NCI-H69 (cell line): ENCODE measurements around the gene DBR1.

Experiments used
- DNase-seq: peaks from one replicate; lab custom pipeline; 2025; lab: John Stamatoyannopoulos, UW

DBR1 gene, protein sequence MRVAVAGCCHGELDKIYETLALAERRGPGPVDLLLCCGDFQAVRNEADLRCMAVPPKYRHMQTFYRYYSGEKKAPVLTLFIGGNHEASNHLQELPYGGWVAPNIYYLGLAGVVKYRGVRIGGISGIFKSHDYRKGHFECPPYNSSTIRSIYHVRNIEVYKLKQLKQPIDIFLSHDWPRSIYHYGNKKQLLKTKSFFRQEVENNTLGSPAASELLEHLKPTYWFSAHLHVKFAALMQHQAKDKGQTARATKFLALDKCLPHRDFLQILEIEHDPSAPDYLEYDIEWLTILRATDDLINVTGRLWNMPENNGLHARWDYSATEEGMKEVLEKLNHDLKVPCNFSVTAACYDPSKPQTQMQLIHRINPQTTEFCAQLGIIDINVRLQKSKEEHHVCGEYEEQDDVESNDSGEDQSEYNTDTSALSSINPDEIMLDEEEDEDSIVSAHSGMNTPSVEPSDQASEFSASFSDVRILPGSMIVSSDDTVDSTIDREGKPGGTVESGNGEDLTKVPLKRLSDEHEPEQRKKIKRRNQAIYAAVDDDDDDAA

DNA sequence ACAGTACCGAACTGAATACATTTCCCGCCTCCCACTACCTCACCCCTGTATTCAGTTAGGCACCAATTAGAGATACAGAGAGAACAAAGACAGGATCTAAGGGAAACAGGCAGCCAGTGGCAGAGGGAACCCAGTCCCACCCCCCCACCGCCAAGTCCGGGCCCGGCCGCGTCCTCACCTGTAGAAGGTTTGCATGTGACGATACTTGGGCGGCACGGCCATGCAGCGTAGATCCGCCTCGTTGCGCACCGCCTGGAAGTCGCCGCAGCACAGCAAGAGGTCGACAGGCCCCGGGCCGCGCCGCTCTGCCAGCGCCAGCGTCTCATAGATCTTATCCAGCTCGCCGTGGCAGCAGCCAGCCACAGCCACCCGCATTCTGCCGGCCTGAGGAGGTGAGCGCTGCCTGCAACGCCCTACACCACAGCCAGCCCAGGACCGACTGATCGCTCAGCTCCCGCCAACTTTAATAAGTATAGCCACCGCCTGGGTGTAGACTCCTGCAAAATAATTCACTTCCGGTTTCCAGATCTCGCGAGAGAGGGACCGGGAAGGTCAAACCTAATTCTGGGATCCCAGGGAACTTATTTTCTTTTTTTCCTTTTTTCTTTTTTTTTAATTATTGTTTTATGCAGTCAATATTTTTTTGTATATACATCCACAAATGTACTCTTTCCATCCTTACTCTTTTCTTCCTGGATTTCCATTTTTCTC lies at the start of gene DBR1:
TSS of gene DBR1 (minus strand) at position 501 of the 711 bp plus-strand sequence. CDS start at position 375, 126 bp downstream.
- peak; percentile 86 for DNase-seq

DNA sequence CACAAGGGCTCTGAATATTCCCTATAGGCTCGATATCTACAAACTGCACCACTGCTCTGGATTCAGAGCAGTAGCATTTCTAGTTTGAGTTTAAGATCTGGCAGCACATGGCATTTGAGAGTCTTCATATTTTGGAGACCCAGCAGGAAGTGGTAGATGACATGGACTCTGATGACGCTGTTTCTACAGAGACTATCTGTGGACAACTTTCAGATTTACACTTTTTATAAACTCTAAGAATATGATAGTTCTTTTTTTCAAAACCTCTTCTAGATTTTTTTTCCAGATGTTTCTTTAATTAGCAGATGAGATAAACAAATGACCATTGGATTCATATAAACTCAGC lies 48.2 kb upstream of the DBR1 start:
- DNase-seq: no peak

DNA sequence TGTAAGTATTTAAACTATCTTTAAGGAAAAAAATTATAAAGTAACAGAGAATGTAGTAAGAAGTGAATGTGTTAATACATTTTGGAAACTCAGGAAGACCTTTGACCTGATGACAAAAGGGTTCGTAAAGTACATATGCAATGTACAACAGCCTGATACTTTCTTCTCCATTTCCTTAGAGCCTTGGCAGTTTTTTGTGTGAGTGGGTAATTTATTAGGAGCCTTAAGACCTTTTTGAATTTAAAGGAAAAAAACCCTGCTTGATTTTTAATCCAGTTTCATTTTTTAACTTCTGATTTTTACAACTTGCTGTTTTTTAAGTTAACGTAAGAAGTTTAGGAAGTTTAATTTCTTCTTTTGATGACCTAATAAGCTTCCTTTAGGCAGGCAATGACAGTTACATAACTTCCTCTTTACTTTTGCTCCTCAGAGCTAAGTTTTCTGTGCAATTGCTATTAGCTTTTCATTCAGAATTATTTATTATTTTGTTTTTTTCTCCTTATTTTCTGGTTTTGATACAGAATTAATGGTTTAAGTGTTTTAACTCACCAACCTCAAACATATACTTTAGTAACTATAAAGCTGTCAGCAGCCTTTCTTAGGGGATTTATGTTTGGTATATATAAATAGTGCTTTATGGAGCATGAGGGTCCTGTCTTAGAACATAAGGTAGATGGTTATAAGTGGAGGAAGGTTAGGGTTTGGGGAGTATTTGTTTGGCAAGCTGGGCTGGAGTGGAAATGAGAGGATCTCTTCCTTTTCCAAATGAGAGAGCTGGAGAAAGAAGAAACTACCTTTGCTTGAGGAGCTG lies 47.6 kb upstream of the DBR1 start:
- no peak for DNase-seq

DNA sequence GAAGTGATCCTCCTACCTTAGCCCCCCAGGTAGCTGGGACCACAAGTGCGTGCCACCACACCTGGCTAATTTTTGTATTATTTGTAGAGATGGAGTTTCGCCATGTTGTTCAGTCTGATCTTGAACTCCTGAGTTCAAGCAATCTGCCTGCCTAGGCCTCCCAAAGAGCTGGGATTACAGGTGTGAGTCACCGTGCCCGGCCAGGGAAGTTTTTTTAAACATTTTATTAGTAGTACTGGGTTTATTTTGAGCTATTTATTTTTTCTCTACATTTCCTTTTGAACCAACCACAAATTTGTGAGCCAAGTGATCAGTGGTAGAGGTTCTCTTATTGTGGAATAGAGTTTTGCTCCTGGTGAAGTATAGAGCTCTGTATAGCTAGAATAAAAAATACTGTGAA lies 46.1 kb upstream of the DBR1 start:
- DNase-seq: no peak

DNA sequence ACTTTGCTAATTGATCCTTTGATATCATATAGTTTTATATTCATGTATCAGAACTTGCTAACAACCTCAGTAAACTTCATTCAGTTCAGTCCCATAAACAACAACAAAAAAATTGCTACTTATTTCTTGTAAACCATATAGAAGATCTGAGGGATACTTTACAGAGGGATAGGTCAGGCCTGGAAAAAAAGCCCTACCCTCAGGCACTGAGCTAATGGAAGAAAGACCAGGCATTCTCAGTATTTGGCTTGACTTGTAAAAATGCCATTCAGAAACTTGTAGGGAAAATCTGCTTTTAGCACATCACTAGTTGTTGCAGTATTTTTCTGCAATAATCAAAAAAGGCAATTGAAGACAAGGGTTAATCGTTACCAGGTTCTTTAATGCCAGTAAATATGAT lies 45.5 kb upstream of the DBR1 start:
- DNase-seq: no peak

DNA sequence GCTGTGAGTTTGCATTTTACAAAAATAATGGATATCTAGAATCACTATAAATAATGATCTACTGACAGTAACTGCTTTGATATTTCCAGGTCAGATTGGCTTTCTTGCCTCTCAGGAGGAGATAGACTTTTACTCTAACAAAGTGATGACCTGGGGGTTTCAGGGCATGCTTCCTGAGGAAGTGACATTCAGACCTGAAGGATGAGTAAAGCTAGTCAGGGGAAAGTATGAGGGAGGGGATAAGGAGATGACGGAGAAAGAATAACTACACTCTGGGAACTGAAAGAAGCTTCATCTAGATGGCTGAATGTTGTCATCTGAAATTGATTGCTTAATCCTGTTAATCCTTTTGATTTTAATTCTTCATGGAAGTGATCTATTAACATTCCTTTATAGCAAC lies 44.5 kb upstream of the DBR1 start:
- DNase-seq: no peak

DNA sequence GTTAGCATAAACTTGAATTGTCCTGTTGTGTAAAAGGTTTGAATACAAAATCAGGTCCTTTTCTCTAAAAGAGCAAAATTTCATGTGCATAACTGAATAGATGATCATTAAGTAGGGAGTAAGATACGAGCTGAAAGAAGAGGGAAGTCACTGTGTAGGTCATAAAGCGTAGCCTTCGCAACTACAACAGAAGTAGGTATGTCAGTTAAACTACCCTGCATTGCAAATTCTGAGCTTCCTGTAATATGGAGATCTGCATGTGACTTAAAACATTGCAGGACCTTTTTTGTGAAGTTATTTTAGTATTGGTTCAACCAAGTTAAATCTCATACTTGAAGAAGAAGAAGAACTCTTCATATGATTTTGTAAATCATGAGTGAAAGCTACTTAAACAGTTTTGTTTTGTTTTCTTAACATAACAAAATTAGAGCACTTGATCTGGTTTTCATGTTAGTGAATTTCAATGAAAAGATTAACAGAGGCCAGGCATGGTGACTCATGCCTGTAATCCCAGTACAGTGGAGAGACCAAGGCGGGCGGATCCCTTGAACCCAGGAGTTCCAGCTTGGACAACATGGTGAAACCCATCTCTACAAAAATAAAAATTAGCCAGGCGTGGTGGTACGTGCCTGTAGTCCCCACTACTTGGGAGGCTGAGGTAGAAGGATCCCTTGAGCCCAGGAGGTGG lies 38.8 kb upstream of the DBR1 start:
- DNase-seq: no peak

DNA sequence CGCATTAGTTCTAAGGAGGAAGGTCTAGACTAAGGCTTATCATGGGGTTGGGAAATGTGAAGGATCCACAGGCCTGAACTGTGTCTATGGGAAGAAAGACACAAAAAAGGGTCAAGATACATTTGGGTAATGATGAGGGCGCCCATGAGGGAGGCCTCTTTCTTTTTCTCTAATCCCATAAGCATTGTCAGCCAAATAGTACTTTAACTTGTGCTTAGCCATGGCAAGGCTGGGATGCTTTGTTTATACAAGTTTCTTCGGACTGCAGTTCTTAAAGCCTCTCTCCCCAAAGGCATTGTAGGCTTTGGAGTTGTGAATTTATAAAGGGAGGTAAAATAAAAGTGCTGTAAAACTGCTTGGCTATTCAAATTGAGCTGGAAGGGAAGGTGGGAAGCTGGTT lies 35.8 kb upstream of the DBR1 start:
- no peak for DNase-seq

DNA sequence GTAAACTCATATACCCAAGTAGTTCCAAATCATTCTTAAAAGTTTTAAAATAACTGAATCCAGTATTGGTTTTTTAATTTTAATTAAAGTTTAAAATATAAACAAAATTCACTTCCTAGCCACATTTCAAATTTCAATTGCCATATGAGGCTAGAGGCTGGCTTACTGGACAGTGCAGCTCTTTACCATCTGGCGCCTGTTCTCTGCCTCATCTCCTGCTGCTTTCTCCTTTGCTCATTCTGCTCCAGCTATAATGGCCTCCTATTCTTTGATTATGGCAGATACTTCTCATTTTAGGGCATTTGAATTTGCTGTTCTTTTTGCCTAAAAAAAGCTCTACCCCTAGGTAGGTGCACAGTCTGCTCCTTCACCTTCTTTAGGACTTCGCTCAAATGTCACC lies 31.5 kb upstream of the DBR1 start:
- DNase-seq: peak; percentile 41

DNA sequence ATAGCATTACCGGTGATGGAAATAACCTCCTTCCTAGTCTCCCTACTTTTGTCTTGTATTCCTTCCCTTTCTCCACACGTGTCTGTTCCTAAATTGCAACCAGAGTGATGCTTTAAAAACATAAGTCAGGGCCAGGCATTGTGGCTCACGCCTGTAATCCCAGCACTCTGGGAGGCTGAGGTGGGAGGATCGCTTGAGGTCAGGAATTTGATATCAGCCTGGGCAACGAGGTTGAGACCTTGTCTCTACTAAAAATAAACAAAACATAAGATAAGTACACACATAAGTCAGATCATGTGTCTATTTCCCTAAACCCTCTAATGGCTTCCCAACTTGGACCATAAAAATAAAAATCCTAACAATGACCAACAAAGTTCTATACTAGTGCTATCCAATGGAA lies 30.8 kb upstream of the DBR1 start:
- no peak for DNase-seq

DNA sequence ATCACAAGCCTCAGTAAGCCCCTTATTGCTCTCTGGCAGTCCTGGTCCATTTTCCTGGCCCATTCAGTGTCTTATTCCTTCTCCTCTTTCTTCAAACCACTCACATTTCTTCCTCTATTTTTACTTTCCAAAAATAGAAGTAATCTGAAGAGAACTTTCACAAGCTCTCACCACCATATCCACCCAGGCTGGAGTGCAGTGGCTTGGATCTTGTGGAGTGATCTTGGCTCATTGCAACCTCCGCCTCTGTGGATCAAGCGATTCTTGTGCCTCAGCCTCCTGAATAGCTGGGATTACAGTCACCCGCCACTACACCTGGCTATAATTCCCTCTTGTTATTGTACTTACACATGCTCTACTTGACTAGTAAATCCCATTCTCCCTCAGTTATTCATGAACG lies 29.2 kb upstream of the DBR1 start:
- DNase-seq: no peak

DNA sequence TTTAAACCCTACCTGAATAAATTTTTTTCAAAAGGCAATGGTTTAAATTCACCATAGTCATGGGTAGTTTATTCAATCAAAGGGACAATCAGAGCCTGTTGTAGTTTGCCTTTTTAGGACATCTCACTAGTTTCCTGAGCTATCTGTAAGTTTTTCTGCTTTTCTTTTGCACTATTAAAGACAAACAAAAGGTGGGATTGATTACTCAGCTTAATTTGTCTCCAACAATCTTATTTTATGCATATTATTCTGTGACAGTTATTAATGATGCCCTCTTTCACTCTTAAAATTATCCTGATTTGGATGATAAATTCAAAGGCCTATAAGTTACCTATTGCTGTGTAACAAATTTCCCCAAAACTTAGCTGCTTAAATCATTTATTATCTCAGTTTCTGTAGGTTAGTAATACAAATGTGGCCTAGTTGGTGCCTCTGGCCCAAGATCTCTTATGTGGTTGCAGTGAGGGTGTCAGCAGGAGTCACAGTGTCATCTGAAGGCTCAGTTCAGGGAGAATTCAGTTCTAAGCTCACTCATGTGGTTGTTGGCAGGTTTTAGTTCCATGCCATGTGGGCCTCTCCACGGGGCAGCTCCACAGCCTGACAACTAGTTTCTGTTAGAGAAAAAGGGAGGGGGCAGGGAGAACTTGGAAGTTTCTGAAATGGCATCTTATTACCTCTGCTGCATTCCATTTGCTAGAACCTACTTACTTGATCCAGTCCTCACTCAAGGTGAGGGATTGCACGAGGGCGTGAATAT lies 28.4 kb upstream of the DBR1 start:
- DNase-seq: no peak

DNA sequence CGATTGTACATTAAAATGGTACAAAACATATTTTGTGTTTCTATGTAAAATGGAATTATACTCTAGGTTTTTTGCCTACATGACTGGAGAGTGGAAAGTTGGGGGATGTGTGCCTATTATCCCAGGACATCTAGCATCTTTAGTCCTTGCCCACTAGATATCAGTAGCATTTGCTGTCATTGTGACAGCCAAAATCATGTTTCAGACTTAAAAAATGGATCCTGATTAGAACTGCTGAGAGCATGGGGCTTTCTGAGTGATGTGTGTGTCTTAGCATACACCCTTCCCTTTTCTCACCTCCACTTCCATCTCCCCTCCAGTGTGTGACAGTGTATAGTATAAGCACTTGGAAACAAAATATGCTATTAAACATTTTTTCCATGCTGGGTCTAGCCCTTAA lies 25.7 kb upstream of the DBR1 start:
- no peak for DNase-seq

DNA sequence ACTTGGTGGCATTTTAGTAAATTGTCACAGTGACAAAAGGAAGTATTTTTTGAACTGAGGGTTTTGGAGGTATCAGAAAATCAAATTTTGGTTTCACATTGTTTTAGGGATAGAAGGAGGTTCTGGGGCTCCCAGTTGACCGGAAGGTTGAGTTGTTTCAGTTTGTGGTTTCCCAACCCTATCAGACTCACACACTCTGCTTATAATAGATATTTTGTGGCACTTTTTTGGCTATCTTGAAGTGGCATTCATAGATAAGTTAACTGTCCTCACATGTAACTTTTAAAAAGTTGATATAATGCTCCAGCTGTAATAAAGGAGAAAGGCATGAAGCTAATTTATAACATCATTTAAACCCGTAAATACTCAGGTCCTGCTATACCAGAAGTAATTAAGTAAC lies 25.1 kb upstream of the DBR1 start:
- no peak for DNase-seq

DNA sequence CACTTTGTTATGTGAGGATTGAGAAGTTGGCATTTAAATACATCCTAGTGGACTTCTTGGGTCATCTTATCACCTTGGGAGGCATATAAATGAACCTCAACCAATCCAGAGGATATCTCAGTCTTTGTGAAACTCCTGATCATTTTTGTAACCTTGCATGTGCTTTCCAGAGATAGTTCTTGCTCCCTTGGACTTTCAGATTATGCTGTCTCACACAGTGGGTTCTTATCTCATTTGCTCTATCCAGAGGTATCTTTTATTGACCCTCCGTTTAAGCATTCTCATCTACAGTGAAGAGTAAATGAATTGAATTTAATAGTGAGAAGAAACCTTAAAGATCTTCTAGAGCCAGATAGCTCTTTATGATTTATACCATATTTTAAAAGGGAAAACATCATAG lies 22.8 kb upstream of the DBR1 start:
- no peak for DNase-seq

DNA sequence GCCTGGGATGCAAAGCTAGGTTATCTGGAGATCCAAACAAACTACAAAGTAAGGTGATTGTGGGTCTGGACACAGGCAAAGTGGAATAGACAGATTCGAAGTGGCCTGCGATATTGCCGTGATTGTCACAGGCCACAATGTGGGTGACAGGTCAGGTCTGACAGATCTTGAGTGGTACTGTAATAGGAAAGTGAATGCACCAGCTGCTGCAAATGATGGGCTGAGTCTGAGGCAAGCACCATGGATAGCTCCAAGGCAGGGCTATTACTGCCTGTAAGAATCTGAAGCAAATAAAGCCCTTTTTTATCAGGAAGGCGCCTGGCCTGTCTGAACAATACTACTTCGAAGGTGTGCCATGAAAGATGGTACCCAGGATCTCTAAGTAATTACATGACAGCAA lies 22.3 kb upstream of the DBR1 start:
- DNase-seq: no peak

DNA sequence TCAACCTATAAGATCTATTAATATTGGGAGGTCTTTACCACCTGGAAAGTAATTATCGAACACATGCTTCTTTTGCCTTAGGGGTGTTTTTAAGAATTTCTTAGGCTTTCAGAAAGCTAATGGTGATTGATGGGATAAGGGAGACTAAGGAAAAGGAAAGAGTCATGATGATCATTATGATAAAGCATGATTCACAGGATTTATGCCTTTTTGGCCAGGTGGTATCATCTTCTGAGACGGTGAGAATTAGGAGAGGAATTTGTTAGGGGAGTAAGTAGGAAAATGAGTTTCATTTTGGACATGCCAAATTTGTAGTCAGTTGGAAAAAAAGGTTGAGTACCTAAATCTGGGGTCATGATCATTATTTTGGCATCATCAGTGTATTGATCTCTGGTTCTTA lies 21.3 kb upstream of the DBR1 start:
- no peak for DNase-seq

DNA sequence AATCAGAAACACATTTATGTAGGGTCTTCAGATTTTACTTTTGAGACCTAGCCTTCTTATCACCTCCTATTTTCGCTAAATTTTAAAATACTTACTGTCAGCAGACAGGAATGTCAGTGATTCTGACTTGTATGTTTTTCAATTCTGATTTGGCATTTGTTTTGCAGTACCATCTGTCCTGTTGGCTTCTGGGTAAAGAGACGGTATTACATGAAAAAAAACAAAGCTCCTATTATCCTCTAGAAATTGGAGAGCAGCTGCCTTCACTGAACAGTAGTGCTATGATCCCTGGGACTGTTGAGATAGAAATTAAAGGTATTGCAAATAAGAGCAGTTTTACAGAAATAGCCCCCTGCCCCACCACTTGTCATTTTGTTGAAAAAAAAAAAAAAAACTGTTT lies 20.8 kb upstream of the DBR1 start:
- peak; percentile 11 for DNase-seq

DNA sequence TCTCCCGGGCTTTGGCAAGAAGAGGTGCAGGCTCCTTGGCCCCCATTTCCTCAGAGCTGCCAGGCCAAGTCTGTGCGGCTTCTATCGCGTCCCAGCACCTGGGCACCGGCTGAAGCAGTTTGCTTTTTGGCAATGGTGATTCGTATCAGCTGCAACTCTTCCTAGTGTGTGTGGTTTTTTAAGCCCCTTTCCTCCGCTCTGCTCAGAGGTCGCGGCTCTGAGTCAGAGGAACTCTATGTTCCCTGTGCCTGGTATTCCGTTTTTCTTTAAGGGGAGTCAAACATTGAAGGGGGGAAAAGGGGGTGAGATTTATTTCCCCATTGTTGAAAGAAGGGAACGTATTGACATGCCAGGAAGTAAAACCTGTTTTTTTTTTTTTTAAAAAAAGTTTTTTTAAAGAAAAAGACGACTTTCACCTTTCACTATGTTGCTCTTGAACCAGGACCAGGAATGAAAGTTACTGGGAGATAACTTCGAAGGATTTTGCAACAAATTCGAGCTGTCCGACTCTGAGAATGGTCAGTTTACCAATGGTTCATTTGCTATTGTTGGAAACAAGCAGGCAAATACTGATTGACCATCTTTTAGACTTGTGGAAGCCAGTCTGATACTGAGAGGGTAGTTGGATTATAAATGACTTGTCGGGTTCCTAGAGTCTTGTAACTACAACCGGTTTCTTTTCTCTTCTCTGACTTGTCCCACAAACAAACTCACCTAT lies 13.5 kb upstream of the DBR1 start:
- DNase-seq: peak; percentile 42

DNA sequence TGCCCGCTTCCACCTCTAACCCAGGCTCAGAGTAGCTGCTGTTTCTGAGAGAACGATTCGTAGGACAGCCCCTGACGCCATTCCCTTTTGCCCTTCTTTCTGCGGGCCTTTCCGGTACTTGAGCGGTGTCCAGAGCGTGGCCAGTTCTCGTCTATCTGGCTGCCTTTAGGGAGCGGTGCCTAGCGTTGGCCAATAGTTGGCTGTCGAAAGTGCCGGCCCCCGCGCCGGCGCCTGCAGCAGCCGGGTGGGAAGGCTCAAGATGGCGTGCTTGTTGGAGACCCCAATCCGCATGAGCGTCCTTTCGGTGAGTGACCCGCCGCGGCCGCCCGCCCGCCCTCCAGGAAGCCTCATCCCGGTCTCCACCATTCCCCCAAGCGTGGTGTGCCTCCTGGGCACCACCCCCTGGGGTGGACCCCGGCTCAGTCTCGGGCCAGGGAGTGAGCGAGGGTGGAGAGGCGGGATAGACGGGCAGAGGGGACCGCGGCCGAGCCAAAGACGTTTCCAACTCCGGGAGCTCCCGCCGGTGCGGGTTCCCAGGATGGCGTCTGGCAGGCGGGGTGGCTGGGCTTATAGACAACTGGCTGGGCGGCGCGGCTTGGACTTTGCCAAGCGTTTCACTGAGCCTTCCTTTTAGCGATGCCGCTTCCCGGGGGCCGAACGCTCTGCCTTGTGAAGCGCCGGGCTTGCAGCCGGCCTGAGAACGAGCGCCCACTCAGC lies 12.7 kb upstream of the DBR1 start, which contains the start of gene ARMC8:
TSS of gene ARMC8 (plus strand) at position 6 of the 717 bp plus-strand sequence. CDS start at position 260, 254 bp downstream.
- peak; percentile 73 for DNase-seq
